KOPT-K1 (cell line): ENCODE results near the gene IRGQ.

Source experiments
- H3K27ac ChIP-seq: fragments of 200-600 bp; sonication (generic); 2 replicates; pipeline ENCODE4 v1.5.1; 2016; ENCODE audit warnings: antibody characterized with exemption, mild to moderate bottlenecking, low read depth, low read length; ENCODE audit not compliant: poor library complexity, severe bottlenecking
- H3K36me3 ChIP-seq: fragments of 200-600 bp; sonication (generic); 2 replicates; pipeline ENCODE4 v1.5.1; 2017; ENCODE audit warnings: antibody characterized with exemption, mild to moderate bottlenecking, low read length, moderate library complexity; ENCODE audit not compliant: insufficient read depth
- H3K9me3 ChIP-seq: fragments of 200-600 bp; sonication (generic); 2 replicates; pipeline ENCODE4 v1.5.1; 2017; ENCODE audit warnings: antibody characterized with exemption, low read length, mild to moderate bottlenecking; ENCODE audit not compliant: insufficient read depth, poor library complexity, severe bottlenecking

IRGQ gene

GRCh38 chr19:43575156-43575950 is 20.6 kb downstream of the IRGQ start, which contains the start of the genes PINLYP and XRCC1:
TSS of gene PINLYP (plus strand) at chr19:43575801. CDS start at chr19:43577192, 1,391 bp downstream.
TSS of gene XRCC1 (minus strand) at chr19:43575527. CDS start at chr19:43575458, 69 bp downstream.
- Histone ChIP-seq H3K9me3 (no peaks in the 10 kb centered on the region), H3K36me3 (0 out of 2 replicates have a peak, but pooled peaks cover 13% of the 10 kb centered on the region), H3K27ac (peak within 1 kb of the TSS; percentile 75)

- Histone ChIP-seq H3K9me3 (no peaks in the 10 kb centered on the region), H3K36me3 (0 out of 2 replicates have a peak, but pooled peaks cover 13% of the 10 kb centered on the region), H3K27ac (peak overlapping the region; percentile 75)
These were observed 21.3 kb downstream of the IRGQ start for GRCh38 chr19:43574424-43575155.

- Histone ChIP-seq H3K27ac (no peak overlapping the region), H3K36me3 (0 out of 2 replicates have a peak, but pooled peaks cover 13% of the 10 kb centered on the region), H3K9me3 (no peaks in the 10 kb centered on the region)
These were observed 23.8 kb downstream of the IRGQ start for GRCh38 chr19:43572171-43572588.

- Histone ChIP-seq H3K27ac (no peak overlapping the region), H3K36me3 (0 out of 2 replicates have a peak, but pooled peaks cover 13% of the 10 kb centered on the region), H3K9me3 (no peaks in the 10 kb centered on the region)
These were observed 25.7 kb downstream of the IRGQ start for GRCh38 chr19:43570174-43570791.

GRCh38 chr19:43569657-43570056 is 26.3 kb downstream of the IRGQ start:
- H3K36me3 ChIP-seq, result 0 out of 2 replicates have a peak, but pooled peaks cover 13% of the 10 kb centered on the region
- H3K27ac ChIP-seq, result no peak overlapping the region

GRCh38 chr19:43564800-43565199 is 31.1 kb downstream of the IRGQ start:
- no peaks in the 10 kb centered on the region for H3K9me3 ChIP-seq
- peaks cover 19% of the 10 kb centered on the region for H3K36me3 ChIP-seq
- H3K27ac ChIP-seq, result peak overlapping the region; percentile 30

More at GRCh38 chr19:43569657-43570056, 26.3 kb downstream of the IRGQ start:
- H3K9me3 ChIP-seq, result no peaks in the 10 kb centered on the region

GRCh38 chr19:43563816-43564457 is 32.0 kb downstream of the IRGQ start:
- H3K27ac ChIP-seq, result peak overlapping the region; percentile 84
- H3K9me3 ChIP-seq, result no peaks in the 10 kb centered on the region
- H3K36me3 ChIP-seq, result peaks cover 24% of the 10 kb centered on the region

- Histone ChIP-seq H3K27ac (peak overlapping the region; percentile 84), H3K9me3 (no peaks in the 10 kb centered on the region), H3K36me3 (peaks cover 29% of the 10 kb centered on the region)
These were observed 33.2 kb downstream of the IRGQ start for GRCh38 chr19:43562698-43563241.

GRCh38 chr19:43562226-43562697 is 33.7 kb downstream of the IRGQ start:
- Histone ChIP-seq H3K27ac (peak overlapping the region; percentile 84), H3K9me3 (no peaks in the 10 kb centered on the region), H3K36me3 (peaks cover 34% of the 10 kb centered on the region)

GRCh38 chr19:43561139-43561970 is 34.6 kb downstream of the IRGQ start:
- Histone ChIP-seq H3K27ac (peak overlapping the region; percentile 84), H3K36me3 (peaks cover 36% of the 10 kb centered on the region), H3K9me3 (no peaks in the 10 kb centered on the region)

GRCh38 chr19:43560687-43561086 is 35.2 kb downstream of the IRGQ start:
- Histone ChIP-seq H3K36me3 (peaks cover 42% of the 10 kb centered on the region), H3K9me3 (no peaks in the 10 kb centered on the region), H3K27ac (peak overlapping the region; percentile 84)

- Histone ChIP-seq H3K36me3 (peaks cover 76% of the 10 kb centered on the region), H3K27ac (peak overlapping the region; percentile 19), H3K9me3 (no peaks in the 10 kb centered on the region)
These were observed 40.7 kb downstream of the IRGQ start for GRCh38 chr19:43555185-43555770.

- Histone ChIP-seq H3K9me3 (no peaks in the 10 kb centered on the region), H3K36me3 (peaks cover 76% of the 10 kb centered on the region), H3K27ac (no peak overlapping the region)
These were observed 41.5 kb downstream of the IRGQ start for GRCh38 chr19:43554317-43554895.
